HG02885 (cell line): ENCODE data around the gene FCHSD2.
"Not testable (repeated sequence)": the region's sequence is repeated elsewhere in the genome, so short reads cannot be mapped to it uniquely, and the experiment has no call there.

Experiments
- ATAC-seq: cut with Tn5 transposase; IDR thresholded peaks from one replicate; pipeline ENCODE4 v1.9.1; 2021; ENCODE audit warnings: mild to moderate bottlenecking; ENCODE audit not compliant: unreplicated experiment, poor library complexity

Gene FCHSD2

DNA sequence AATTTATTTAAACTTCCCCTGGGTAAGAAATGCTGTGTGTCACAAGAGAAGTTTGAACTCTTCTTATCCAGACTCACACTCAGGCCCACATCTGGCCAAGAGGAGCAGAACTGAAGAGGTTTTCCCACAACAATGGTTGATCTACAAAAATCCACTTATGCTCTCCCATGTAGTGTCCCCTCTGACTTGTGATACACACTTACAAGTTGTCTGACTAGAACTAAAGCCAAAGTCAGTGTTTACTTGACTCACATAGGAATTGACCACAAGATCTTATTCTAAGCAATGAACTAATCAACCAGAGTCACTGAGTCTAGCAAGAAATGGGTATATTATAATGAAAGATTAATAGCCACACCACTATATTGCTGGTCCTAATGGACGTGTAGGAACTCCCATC is 194.9 kb downstream of the FCHSD2 start:
- no peak for ATAC-seq

DNA sequence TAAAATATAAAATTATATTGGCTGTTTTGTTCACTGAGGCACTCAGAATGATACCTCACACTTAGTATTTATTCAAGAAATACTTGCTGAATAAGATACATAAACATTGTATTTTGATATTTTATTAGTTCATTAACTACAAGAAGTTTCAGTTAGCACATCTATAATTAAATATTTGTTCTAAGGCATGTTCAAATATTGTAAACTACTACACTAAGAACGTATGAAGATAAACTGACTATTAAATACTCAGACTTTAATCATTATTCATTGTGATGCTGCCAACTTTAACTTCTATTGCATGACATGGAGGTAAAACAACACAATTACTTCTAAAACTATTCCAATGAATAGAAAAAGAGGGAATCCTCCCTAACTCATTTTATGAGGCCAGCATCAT is 198.5 kb downstream of the FCHSD2 start:
- no peak for ATAC-seq

- ATAC-seq = no peak
Observed at GRCh38 chr11:72940417-72940816, 201.7 kb downstream of the FCHSD2 start.

- no peak for ATAC-seq
Observed at GRCh38 chr11:72939031-72939430, 203.1 kb downstream of the FCHSD2 start.

GRCh38 chr11:72937439-72937838 is 204.7 kb downstream of the FCHSD2 start:
- no peak for ATAC-seq

DNA sequence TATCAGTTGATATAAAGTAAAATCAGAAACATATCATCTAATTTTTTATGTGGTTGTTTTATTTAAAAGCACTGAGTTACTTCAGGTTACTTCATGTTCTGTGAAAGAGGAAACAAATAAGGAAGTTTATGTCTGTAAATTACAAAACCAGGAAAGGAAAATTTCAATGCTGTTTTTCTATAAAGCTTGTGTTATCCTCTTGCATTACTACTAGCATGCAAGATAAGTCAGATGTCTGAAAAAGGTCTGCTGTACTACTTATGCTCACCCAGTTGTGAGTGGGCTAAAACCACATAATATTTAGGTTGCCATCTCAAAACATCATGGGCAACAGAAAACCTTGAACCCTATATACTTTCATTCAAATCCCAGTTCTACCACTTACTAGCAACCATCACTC is 206.4 kb downstream of the FCHSD2 start:
- ATAC-seq = no peak

DNA sequence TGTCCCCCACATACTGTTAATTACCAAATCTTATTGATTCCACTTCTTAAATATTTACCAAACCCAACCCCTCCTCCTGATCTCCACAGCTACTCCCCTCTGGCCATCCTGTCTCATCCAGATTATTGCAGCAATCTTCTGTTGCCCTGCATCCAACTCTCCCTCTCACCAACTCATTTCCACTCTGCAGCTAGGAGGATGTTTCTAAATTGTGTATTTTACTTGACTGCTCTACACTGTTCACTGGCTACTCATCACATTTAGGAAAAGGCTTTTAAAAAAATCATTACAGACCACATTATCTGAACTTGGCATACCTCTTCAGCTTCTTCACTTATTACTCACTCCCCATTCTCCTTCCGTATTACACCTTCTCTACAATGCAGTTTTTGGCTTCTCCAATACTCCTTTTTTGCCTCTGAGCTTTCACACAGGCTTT is 210.0 kb downstream of the FCHSD2 start:
- ATAC-seq = no peak

DNA sequence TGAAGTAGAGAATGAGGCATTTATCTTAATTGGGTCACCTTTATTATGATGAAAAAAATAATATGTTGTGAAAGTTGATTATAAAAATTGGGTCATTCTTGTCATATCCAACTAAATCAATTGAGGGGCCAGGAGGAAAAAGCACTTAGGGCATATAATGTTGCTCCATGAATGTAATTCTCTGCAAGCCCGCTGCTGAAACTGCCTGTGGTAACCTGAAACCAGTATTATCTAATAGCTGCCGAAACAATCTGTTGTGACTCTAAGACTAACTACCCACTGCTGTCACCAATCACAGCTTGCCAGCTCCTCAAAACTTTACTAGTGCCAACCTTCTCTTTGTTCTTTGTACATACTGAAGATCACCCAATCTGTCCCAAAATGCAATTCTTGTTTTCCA is 212.1 kb downstream of the FCHSD2 start:
- no peak for ATAC-seq

- no peak for ATAC-seq
Observed at GRCh38 chr11:72929256-72929655, 212.9 kb downstream of the FCHSD2 start.

DNA sequence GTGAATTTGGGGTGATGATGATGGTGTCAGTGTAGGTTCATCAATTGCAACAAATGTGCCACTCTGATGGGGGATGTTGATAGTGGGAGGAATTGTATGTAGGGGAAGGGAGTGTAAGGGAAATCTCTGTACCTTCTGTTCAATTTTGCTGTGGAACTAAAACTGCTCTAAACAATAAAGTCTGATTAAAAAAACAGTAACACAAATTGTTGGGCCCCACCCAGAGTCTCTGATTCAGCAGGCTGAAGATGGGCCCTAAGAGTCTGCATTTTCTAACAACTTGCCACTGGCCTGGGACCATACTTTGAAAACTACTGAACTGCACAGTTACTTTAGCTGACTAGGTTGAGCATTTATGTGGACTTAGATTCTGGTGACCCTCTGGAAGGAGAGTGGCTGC is 214.7 kb downstream of the FCHSD2 start:
- no peak for ATAC-seq

- ATAC-seq = no peak
Observed at GRCh38 chr11:72926076-72926475, 216.0 kb downstream of the FCHSD2 start.

DNA sequence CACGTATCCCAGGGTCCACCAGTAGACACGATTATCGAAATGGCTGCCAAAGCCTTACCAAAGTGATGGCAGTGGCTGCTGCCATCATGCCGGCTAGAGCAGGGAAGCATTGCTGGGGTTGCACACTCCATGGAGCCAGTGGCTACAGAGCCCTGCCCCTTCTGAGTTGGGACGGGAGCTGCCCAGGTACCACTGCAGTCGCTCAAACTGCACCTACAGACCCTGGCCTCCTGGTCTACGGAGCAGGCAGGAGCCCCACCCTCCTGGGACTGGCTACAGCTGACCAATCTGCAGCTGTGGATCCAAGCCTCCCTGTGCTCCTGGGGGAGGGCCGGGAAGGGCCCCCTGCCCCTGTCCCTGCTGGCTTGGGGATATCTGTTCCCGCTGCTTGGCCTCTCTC is 216.5 kb downstream of the FCHSD2 start:
- no peak for ATAC-seq

GRCh38 chr11:72924568-72925190 is 217.4 kb downstream of the FCHSD2 start:
- ATAC-seq = no peak

DNA sequence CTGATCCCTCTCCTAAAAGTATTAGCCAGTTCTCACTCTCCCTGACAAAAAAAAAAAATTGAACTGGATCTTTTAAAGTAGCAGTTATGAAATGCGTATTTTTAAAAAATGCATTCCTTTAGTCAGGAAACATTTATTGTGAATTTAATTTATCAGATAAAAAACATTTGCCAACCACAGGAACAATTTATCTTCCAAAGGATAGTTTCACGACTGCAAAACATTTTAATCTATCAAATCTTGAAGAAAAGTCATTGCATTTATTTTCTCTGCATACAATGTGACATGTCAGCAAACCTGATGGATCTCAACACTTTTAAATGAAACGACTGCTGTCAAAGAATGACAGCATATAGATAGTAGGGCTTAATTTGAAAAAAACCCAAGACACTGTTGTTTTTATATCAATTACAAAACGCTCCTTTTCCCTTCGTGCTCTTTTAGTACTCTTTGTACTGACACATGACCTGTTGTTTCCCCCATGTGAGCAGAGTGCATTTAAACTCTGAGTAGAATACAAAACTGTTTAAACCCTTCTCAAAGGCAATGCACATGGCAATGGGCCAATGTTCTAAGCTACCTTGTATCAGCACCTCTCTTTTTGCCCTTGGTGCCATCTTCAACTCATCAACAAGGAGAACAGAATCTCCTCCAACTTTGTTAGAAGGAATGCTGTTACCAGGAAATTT is 220.9 kb downstream of the FCHSD2 start:
- no peak for ATAC-seq

- ATAC-seq = no peak
Observed at GRCh38 chr11:72920001-72920400, 222.1 kb downstream of the FCHSD2 start.

DNA sequence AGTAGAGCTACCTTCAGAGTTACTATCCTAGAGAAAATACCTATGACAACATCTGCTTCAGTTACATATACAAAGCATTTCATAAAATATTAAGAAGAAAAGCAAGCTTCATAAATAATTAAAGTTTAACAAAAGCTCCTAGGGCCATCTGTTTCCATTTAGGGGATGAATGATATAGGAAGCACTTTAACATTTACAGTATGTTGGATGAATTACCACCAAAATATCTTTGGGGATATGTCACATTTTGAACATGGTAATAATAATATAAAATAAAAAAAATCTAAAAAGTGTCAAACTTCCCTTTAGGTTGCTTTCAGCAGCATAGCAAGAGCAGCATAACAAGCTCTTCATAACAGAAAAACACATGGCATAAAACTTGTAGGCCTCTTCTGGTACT is 223.3 kb downstream of the FCHSD2 start:
- ATAC-seq = no peak

GRCh38 chr11:72912253-72912652 is 229.9 kb downstream of the FCHSD2 start:
- ATAC-seq = no peak

DNA sequence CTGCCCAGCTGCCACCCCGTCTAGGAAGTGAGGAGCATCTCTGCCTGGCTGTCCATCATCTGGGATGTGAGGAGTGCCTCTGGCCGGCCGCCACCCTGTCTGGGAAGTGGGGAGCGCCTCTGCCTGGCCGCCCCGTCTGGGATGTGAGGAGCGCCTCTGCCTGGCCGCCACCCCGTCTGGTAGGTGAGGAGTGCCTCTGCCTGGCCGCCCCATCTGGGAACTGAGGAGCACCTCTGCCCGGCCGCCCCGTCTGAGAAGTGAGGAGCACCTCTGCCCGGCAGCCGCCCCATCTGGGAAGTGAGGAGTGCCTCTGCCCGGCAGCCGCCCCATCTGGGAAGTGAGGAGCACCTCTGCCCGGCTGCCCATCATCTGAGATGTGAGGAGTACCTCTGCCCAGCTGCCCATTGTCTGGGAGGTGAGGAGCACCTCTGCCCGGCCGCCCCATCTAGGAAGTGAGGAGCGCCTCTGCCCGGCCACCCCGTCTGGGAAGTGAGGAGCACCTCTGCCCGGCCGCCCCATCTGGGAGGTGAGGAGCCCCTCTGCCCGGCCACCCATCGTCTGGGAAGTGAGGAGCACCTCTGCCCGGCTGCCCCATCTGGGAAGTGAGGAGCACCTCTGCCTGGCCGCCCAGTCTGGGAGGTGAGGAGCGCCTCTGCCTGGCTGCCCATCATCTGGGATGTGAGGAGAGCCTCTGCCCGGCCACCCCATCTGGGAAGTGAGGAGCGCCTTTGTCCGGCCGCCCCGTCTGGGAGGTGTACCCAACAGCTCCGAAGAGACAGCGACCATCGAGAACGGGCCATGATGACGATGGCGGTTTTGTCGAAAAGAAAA is 232.3 kb downstream of the FCHSD2 start:
- not testable (repeated sequence) for ATAC-seq

GRCh38 chr11:72908032-72908676 is 234.0 kb downstream of the FCHSD2 start:
- ATAC-seq = no peak

DNA sequence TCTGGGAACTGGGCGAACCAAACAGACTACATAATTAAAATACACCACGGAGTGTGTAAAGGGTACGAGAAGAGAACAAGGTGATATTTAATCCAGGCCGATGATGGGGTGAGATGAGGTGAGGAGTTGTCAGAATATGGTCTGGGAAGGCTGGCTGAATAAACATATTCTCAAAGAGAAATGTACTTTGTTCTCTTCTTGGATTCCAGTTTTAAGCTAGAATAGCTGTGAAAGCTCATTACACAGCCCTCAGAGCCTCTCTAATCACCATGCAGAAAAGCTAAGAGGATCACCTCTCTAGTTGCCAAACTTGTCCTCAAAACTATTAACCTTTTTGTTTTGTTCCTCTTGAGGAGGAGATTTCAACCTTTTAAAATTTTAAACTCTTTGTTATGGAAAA is 238.1 kb downstream of the FCHSD2 start:
- ATAC-seq = no peak

DNA sequence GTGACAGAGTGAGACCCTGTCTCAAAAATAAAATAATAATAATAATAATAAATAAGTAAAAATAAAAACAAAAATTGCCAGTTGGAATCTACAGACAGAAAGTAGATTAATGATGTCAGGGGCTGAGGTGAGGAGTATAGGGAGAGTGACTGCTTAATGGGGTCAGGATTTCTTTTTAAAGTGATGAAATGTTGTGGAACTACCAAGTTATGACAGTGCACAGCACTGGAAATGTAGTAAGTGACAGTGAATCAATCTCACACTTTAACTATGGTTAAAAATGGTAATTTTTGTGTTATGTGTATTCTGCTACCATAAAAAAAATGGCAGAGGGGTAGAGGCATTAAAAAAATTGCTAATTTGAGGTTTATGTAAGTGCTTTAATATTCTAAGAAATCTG is 240.7 kb downstream of the FCHSD2 start:
- no peak for ATAC-seq
